GM13977 (cell line): Measurements from ENCODE around the gene ROBO1.

Experiments
- DNase-seq: peaks from one replicate; pipeline ENCODE4 v3.0.0; 2012; ENCODE audit warnings: low spot score
- in situ Hi-C: fragments of 300-500 bp; cut with MboI; formaldehyde crosslinking; loops from one replicate; pipeline ENCODE4 v1.12.0; 2022; ENCODE audit warnings: low sequenced_read_pairs, low pct_unique_long_range_greater_than_20kb, mixed read lengths, inconsistent platforms; ENCODE audit not compliant: unreplicated experiment
- TF ChIP-seq, protein P1 (sequence below): IDR thresholded peaks from 2 replicates; pipeline ENCODE4 v1.5.1; 2012; ENCODE audit warnings: mild to moderate bottlenecking, control low read depth; ENCODE audit not compliant: insufficient read depth; ENCODE audit errors: extremely low read depth, missing control alignments

ROBO1 gene

DNA sequence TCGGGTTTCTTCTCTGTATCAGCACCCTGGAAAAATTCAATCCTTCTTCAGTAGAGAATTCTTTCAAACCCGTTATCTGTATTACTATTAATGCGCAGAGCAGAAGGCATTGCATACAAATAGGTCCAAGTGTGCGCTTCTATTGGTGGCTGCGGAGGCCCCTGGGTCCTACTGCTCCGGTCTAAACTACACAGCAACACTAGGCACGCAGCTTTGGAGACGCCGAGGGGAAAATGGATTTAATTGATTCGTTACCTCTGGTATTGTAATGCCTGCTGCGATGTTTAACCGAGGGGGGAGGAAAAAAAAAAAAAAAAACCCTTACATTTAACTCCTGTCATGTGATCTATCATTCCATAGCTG, at the start of gene ROBO1:
ROBO1 (minus strand) TSS at position 94 of the 363 bp plus-strand sequence.
- in situ Hi-C loops = no loop called here
- TF ChIP-seq, protein P1, sequence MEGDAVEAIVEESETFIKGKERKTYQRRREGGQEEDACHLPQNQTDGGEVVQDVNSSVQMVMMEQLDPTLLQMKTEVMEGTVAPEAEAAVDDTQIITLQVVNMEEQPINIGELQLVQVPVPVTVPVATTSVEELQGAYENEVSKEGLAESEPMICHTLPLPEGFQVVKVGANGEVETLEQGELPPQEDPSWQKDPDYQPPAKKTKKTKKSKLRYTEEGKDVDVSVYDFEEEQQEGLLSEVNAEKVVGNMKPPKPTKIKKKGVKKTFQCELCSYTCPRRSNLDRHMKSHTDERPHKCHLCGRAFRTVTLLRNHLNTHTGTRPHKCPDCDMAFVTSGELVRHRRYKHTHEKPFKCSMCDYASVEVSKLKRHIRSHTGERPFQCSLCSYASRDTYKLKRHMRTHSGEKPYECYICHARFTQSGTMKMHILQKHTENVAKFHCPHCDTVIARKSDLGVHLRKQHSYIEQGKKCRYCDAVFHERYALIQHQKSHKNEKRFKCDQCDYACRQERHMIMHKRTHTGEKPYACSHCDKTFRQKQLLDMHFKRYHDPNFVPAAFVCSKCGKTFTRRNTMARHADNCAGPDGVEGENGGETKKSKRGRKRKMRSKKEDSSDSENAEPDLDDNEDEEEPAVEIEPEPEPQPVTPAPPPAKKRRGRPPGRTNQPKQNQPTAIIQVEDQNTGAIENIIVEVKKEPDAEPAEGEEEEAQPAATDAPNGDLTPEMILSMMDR = no peak
- DNase-seq = no peak

- TF ChIP-seq, protein P1 = no peak
- in situ Hi-C loops = no loop called here
- DNase-seq = no peak
Observed at GRCh38 chr3:79817224-79817623, 49.4 kb upstream of the ROBO1 start.

DNA sequence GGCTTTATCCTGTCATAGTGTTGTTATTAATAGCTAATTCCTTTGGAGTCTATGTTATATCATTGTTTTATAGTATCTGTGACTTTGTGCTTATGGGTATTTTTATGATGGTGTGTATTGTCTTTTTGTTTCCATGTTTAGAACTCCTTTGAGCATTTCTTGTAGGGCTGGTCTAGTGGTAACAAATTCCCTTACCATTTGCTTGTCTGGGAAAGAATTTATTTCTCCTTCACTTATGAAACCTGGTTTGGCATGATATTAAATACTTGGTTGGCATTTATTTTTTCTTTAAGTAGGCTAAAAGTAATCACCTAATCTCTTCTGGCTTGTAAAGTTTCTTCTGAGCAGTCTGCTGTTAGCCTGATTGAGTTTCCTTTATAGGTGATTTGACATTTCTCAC, 47.7 kb upstream of the ROBO1 start:
- in situ Hi-C loops = no loop called here
- TF ChIP-seq, protein P1 = no peak
- DNase-seq = no peak

GRCh38 chr3:79810581-79810980, 42.8 kb upstream of the ROBO1 start:
- TF ChIP-seq, protein P1 = no peak
- no peak for DNase-seq
- in situ Hi-C loops = no loop called here

DNA sequence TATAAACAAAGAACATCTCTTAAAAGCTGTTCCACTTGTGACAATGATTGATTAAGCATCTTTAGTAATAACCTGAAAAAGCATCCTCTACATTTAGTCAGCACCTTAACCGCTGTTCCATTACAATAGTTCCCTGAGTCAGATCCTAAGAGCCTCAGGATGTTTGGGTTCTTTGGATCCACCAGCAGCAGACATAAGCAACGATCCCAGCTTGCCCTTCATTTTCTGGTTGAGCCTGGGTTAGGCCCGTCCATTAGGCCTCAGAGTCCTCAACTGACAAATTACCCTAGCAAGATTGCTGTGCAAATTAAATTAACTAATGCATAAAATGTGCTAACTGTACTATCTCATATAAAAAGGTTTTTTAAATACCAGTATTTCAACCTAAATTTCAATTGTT, 42.3 kb upstream of the ROBO1 start:
- TF ChIP-seq, protein P1 = no peak
- in situ Hi-C loops = no loop called here
- no peak for DNase-seq

GRCh38 chr3:79809106-79809505, 41.3 kb upstream of the ROBO1 start:
- in situ Hi-C loops = no loop called here
- no peak for DNase-seq
- TF ChIP-seq, protein P1 = no peak

- TF ChIP-seq, protein P1 = no peak
- in situ Hi-C loops = no loop called here
- DNase-seq = no peak
Observed at GRCh38 chr3:79808515-79808914, 40.7 kb upstream of the ROBO1 start.
